Thoracic aorta (tissue), 2 donors: Measurements from ENCODE around the gene SMCHD1. TPM values are rescaled to one million over a fixed set of nuclear protein-coding genes. Genes with fewer than 3 reads are reported as not detected.
"Not testable (repeated sequence)": the region's sequence is repeated elsewhere in the genome, so short reads cannot be mapped to it uniquely, and the experiment has no call there.

Source experiments
- ATAC-seq: fragments of 150-250 bp; one replicate; pipeline ENCODE4 v1.8.0; 2017; ENCODE audit warnings: low read depth; ENCODE audit not compliant: insufficient number of reproducible peaks, low FRiP score
- DNase-seq: peaks from one replicate; pipeline ENCODE4 v3.0.0-alpha.2; 2020; ENCODE audit warnings: low spot score
- H3K27ac ChIP-seq, 2 donors: fragments of 200-600 bp; sonication (generic); 1 replicate in 1 of 2; 2 replicates in 1 of 2; pipeline ENCODE4 v1.5.1; 2016; ENCODE audit warnings: mild to moderate bottlenecking in 2 of 2, moderate library complexity in 2 of 2
- H3K27me3 ChIP-seq: fragments of 200-600 bp; sonication (generic); replicated peaks from 2 replicates; pipeline ENCODE4 v1.6.0; 2016; ENCODE audit warnings: mild to moderate bottlenecking; ENCODE audit not compliant: insufficient read depth
- H3K36me3 ChIP-seq: fragments of 200-600 bp; sonication (generic); one replicate; pipeline ENCODE4 v1.5.1; 2016
- H3K4me1 ChIP-seq, 2 donors: fragments of 200-600 bp; sonication (generic); 1 replicate in 1 of 2; 2 replicates in 1 of 2; pipeline versions ENCODE4 v1.5.1 to v1.6.0; 2016; ENCODE audit warnings: low read depth in 2 of 2, mild to moderate bottlenecking in 1 of 2; ENCODE audit not compliant: control insufficient read depth in 1 of 2
- H3K4me3 ChIP-seq: fragments of 200-600 bp; sonication (generic); 2 replicates; pipeline ENCODE4 v1.5.1; 2016; ENCODE audit warnings: mild to moderate bottlenecking
- H3K9me3 ChIP-seq: fragments of 200-600 bp; sonication (generic); 2 replicates; pipeline ENCODE4 v1.5.1; 2016
- total RNA-seq, 2 donors: library from RNA; depleted of rRNA; stranded (reverse); fragments of >200 nt; gene quantifications; one replicate each; pipeline versions ENCODE4 v1.1.0 to v1.2.3, GENCODE V29; 2016
- TF ChIP-seq, protein P1 (sequence below): fragments of 200-600 bp; sonication (generic); IDR thresholded peaks from one replicate; pipeline ENCODE4 v1.5.1; 2019; ENCODE audit warnings: antibody characterized with exemption

Gene SMCHD1
- total RNA-seq, 2 donors from 2014 or later, result 73.8 to 107 TPM

DNA sequence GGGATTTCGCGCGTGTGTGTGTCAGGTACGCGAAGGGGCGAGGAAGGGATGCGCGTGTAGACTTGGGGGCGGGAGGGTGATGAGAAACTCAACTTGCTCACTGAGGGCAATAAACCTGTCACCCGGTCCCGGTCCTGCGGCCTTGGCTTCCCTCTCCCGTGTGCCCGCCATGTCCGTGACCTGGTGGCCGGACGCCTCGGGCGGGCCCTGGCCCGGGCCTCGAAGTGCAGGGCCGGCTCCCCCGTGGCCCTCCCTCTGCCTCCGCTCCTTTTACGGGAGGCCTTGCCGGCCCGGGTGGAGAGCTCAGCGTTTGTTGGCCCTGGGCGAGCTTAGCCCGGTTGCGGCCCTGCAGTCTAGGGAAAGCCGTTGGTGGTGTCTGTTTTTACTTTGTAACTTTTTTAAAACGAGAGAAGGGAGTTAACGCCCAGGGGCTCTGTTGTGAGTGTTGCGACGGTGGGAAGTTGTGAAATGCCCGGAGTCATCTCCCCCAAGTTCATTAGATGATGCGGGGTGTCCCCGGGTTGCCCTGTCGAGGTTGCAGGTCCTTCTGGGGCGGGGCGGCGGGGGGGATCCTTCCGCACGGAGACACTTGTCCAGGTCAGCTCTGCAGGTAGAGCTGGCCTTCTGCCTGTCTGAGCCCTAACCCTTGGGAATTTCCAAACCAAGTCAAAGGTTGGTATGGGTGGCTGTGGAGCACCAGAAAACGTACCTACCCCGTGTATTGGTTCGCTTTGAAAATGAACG, 883 bp downstream of the SMCHD1 start:
- peak; percentile 33 for ATAC-seq
- no peak for DNase-seq
- peak overlapping the region; percentile 92 to 99 for H3K27ac ChIP-seq
- no peaks in the 10 kb centered on the region for H3K9me3 ChIP-seq
- TF ChIP-seq, protein P1, sequence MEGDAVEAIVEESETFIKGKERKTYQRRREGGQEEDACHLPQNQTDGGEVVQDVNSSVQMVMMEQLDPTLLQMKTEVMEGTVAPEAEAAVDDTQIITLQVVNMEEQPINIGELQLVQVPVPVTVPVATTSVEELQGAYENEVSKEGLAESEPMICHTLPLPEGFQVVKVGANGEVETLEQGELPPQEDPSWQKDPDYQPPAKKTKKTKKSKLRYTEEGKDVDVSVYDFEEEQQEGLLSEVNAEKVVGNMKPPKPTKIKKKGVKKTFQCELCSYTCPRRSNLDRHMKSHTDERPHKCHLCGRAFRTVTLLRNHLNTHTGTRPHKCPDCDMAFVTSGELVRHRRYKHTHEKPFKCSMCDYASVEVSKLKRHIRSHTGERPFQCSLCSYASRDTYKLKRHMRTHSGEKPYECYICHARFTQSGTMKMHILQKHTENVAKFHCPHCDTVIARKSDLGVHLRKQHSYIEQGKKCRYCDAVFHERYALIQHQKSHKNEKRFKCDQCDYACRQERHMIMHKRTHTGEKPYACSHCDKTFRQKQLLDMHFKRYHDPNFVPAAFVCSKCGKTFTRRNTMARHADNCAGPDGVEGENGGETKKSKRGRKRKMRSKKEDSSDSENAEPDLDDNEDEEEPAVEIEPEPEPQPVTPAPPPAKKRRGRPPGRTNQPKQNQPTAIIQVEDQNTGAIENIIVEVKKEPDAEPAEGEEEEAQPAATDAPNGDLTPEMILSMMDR, result no peak
- peak overlapping the region; percentile 79 for H3K4me3 ChIP-seq
- peaks cover 25 to 33% of the 10 kb centered on the region in 2 donors for H3K4me1 ChIP-seq
- no peaks in the 10 kb centered on the region for H3K36me3 ChIP-seq
- H3K27me3 ChIP-seq, result no peaks in the 10 kb centered on the region

DNA sequence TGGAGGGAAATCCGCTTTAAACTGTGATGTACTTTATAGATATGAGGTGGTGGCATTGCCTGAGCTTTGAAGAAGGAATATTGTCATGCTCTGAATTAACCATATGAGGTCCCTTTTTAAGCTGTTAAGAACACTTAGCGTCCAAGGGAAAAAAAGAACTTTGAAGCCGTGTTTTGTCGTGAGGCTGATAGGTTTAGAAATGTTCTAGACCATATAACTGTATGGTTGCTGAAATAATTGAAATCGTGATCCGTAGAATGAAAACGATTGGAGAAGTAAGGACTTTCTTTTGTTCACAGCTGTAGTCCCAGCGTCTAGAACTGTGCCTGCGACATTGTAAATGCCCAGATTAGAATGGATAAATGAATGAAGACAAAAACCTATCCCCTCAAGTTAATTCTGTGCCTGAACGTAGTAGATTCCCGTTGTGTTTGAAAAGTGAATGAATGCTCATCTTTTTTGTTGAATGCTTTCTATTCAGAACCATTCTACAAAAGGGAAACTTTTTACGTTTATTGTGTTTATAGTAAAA, 1.5 kb downstream of the SMCHD1 start:
- Histone ChIP-seq H3K9me3 (no peaks in the 10 kb centered on the region), H3K27ac (peak overlapping the region; percentile 92 to 99), H3K4me1 (peaks cover 25 to 33% of the 10 kb centered on the region in 2 donors), H3K4me3 (peak overlapping the region; percentile 79), H3K27me3 (no peaks in the 10 kb centered on the region), H3K36me3 (no peaks in the 10 kb centered on the region)
- TF ChIP-seq, protein P1, result no peak
- DNase-seq (no peak), ATAC-seq (no peak)

DNA sequence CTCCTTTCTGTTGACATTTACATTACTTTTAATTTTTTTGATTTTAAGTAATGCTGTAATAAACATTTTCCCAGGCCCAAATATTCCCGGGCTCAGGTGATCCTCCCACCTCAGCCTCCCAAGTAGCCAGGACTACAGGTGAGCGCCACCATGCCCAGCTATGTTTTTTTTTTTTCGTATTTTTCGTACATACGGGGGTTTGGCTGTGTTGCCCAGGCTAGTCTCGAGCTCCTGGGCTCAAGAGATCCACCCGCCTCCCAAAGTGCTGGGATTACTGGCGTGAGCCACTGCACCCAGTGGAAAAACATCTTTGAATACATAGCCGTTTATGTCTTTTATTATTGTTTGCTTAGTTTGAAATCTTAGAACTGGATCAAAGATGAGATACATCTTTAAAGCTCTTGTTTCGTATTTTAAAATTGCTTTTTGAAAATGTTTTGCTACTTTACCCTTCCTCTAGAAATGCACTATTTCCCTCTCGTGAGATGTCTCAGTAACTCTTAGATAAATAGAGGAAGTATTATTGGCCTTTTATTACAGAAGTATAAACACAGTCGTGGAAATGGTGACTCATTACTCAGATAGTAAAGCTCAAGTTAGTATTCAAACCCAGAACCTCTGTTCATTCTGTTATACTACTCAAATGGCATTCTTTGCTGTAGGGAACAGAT, 2.4 kb downstream of the SMCHD1 start:
- Histone ChIP-seq H3K9me3 (no peaks in the 10 kb centered on the region), H3K36me3 (no peaks in the 10 kb centered on the region), H3K27ac (peak overlapping the region; percentile 31 to 39), H3K4me3 (peak overlapping the region; percentile 79), H3K4me1 (peaks cover 25 to 33% of the 10 kb centered on the region in 2 donors), H3K27me3 (no peaks in the 10 kb centered on the region)
- ATAC-seq (no peak), DNase-seq (no peak)
- TF ChIP-seq, protein P1, result no peak

DNA sequence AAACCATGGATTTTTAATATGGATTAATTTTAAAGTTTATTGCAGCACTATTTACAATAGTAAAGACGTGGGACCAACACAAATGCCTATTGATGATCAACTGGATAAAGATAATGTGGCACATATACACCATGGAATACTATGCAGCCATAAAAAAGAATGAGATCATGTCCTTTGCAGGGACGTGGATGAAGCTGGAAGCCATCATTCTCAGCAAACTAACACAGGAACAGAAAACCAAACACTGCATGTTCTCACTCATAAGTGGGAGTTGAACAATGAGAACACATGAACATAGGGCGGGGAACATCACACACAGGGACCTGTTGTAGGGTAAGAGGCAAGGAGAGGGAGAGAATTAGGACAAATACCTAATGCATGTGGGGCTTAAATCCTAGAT, 5.3 kb downstream of the SMCHD1 start:
- DNase-seq, H3K4me3 ChIP-seq, H3K36me3 ChIP-seq, H3K27me3 ChIP-seq, ATAC-seq, H3K27ac ChIP-seq, H3K9me3 ChIP-seq: not testable (repeated sequence)
- peaks cover 33 to 38% of the 10 kb centered on the region in 2 donors for H3K4me1 ChIP-seq

DNA sequence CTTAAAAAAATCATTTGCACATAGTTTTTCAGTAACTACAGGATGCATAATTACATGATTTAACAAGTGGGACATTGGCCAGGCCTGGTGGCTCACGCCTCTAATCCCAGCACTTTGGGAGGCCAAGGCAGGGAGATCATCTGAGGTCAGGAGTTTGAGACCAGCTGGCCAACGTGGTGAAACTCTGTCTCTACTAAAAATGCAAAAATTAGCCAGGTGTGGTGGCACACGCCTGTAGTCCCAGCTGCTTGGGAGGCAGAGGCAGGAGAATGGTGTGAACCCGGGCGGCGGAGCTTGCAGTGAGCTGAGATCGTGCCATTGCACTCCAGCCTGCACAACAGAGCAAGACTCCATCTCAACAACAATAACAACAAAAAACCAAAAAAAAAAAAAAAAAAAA, 6.8 kb downstream of the SMCHD1 start:
- not testable (repeated sequence) for H3K36me3 ChIP-seq, H3K4me3 ChIP-seq, DNase-seq, H3K27ac ChIP-seq, ATAC-seq, H3K27me3 ChIP-seq, H3K9me3 ChIP-seq
- peaks cover 29 to 33% of the 10 kb centered on the region in 2 donors for H3K4me1 ChIP-seq

DNA sequence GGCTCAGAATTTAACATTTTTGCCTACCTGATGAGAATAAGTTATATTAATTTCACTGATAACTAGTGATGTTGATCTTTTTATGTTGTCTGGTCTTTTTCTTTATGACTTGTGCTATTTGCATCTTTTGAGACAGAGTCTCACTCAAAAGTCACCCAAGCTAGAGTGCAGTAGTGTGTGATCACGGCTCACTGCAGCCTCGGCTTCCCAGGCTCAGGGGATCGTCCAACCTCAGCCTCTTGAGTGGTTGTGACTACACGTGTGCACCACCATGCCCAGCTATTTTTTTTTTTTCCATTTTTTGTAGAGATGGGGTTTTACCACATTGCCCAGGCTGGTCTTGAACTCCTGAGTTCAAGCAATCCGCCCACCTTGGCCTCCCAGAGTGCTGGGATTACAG, 7.5 kb downstream of the SMCHD1 start:
- no peaks in the 10 kb centered on the region for H3K9me3 ChIP-seq
- H3K27me3 ChIP-seq, result no peaks in the 10 kb centered on the region
- H3K27ac ChIP-seq, result no peak overlapping the region
- H3K4me1 ChIP-seq, result peaks cover 22 to 28% of the 10 kb centered on the region in 2 donors
- ATAC-seq (no peak), DNase-seq (no peak)
- H3K4me3 ChIP-seq, result no peak overlapping the region
- TF ChIP-seq, protein P1, result no peak
- peaks cover 12% of the 10 kb centered on the region for H3K36me3 ChIP-seq
